Measurements from ENCODE around the gene CSNK1G3.
"Not testable (repeated sequence)": the region's sequence is repeated elsewhere in the genome, so short reads cannot be mapped to it uniquely, and the experiment has no call there.

The CSNK1G3 gene

GRCh38 chr5:123511648-123512605, at the start of gene CSNK1G3:
Gene CSNK1G3 (plus strand): TSS chr5:123512177. CDS start chr5:123545664, 33,487 bp downstream.
- DNase-seq (ENCODE audit: low read depth) = peak; percentile 89

DNA sequence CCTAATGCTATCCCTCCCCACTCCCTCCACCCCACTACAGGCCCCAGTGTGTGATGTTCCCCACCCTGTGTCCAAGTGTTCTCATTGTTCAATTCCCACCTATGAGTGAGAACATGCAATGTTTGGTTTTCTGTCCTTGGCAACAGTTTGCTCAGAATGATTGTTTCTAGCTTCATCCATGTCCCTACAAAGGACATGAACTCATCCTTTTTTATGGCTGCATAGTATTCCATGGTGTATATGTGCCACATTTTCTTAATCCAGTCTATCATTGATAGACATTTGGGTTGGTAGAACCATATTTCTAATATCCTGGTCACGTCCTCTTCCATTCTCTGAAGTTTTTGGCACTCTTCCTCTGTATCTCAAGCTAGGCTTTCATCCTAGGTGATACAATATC, 45.1 kb upstream of the CSNK1G3 start:
- DNase-seq (ENCODE audit: low read depth) = not testable (repeated sequence)

GRCh38 chr5:123471385-123471784, 40.6 kb upstream of the CSNK1G3 start:
- DNase-seq (ENCODE audit: low read depth) = no peak

DNA sequence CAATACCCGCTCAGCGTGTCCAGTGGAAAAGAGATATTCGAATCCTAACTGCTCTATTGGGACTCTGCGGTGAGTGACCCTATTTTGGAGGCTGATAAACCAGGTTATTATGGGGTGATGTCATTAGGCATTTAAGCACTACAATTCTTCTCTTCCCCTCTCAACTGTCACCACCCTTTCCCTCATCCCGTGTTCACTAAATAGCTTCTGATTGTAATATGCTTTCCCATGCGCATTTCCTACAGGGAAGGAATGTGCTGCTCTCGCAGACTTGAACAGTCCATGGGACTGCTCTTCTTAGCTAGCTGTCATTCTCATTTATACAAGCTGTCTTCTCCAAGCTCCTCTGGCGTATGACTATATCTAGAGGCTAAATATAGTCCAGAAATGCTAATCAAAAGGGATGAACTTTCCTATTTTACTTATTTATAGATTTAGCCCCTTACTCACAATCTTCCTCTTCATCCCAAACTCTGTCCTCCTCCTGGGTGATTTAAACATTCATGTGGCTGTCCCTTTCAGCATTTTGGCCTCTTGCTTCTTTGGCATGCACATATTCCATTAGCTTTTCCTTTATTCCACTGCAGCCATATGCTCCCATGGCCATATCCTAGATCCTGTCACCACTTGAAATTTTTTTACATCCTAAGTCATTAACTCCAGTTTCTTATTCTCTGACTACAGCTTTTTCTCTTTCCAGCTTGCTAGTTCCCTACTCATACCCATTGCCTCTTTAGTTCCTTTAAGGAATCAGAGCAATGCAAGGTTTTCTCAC, 39.6 kb upstream of the CSNK1G3 start:
- no peak for DNase-seq (ENCODE audit: low read depth)

DNA sequence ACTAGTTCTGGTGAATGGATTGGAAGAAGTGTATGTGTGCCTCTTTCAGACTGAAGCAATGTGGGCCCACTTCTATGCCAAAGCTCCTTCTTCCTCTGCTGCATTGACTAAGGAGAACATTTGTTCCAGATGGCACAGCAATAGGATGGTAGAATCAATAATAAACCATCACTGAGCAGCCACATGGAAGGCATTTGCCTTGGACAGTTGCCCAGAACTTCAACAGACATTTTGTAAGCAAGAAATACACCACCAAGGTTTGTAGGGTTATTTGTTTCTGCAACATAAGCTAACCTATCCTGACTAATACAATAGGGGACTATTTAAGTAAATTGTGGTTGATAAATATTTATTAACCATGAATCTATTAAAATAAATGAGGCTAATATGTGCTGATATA, 37.7 kb upstream of the CSNK1G3 start:
- no peak for DNase-seq (ENCODE audit: low read depth)

GRCh38 chr5:123476731-123477130, 35.2 kb upstream of the CSNK1G3 start:
- DNase-seq (ENCODE audit: low read depth) = no peak

GRCh38 chr5:123478546-123478945, 33.4 kb upstream of the CSNK1G3 start:
- DNase-seq (ENCODE audit: low read depth) = no peak

GRCh38 chr5:123482258-123482657, 29.7 kb upstream of the CSNK1G3 start:
- DNase-seq (ENCODE audit: low read depth) = no peak

- no peak for DNase-seq (ENCODE audit: low read depth)
These were observed 28.4 kb upstream of the CSNK1G3 start for GRCh38 chr5:123483446-123484077.

- no peak for DNase-seq (ENCODE audit: low read depth)
These were observed 26.7 kb upstream of the CSNK1G3 start for GRCh38 chr5:123485275-123485674.

- no peak for DNase-seq (ENCODE audit: low read depth)
These were observed 24.9 kb upstream of the CSNK1G3 start for GRCh38 chr5:123486951-123487655.

- DNase-seq (ENCODE audit: low read depth) = no peak
These were observed 21.0 kb upstream of the CSNK1G3 start for GRCh38 chr5:123490974-123491373.

GRCh38 chr5:123495211-123495610, 16.8 kb upstream of the CSNK1G3 start:
- not testable (repeated sequence) for DNase-seq (ENCODE audit: low read depth)

- DNase-seq (ENCODE audit: low read depth) = no peak
These were observed 15.1 kb upstream of the CSNK1G3 start for GRCh38 chr5:123496892-123497291.

GRCh38 chr5:123500471-123500870, 11.5 kb upstream of the CSNK1G3 start:
- no peak for DNase-seq (ENCODE audit: low read depth)

DNA sequence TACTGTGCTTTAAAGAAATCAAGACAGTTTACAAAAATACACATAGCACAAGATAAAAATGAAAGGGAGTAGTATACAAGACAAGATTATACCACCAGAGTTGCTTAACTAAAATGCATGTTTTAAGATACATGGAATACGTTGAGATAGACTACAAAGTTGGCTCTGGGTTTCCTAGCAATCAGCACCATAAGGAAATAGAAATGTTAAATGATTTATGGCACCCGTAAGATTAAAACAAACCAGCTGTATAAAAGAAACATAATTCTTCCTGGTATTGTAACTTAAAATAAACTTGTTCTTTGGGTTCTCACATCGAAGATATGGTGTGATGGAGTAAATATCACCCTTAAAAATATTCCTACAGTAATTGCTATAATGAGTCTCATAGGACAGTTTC, 9.9 kb upstream of the CSNK1G3 start:
- DNase-seq (ENCODE audit: low read depth) = no peak

- DNase-seq (ENCODE audit: low read depth) = no peak
These were observed 8.7 kb upstream of the CSNK1G3 start for GRCh38 chr5:123503299-123503698.

DNA sequence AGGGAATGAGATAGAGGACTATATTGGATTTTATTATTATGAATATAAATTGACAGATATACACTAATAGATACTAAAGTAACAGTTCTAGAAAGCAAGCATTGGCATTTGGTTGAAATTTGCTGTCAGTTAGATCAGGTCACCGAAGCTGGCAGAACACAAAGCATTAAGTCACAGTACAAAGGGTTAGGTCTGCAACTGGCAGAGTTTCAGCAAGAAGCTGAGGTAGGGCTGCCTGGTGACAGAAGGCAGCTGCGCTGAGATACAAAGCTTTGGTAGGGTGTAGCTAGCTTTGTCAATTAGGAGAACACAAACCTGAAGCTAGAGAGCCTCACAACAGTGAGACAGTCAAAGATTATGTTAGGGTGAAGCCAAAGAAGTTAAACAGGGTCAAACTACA, 6.3 kb upstream of the CSNK1G3 start:
- DNase-seq (ENCODE audit: low read depth) = no peak

- DNase-seq (ENCODE audit: low read depth) = no peak
These were observed 3.5 kb upstream of the CSNK1G3 start for GRCh38 chr5:123508441-123508840.

GRCh38 chr5:123511290-123511647, 708 bp upstream of the CSNK1G3 start:
- no peak for DNase-seq (ENCODE audit: low read depth)

DNA sequence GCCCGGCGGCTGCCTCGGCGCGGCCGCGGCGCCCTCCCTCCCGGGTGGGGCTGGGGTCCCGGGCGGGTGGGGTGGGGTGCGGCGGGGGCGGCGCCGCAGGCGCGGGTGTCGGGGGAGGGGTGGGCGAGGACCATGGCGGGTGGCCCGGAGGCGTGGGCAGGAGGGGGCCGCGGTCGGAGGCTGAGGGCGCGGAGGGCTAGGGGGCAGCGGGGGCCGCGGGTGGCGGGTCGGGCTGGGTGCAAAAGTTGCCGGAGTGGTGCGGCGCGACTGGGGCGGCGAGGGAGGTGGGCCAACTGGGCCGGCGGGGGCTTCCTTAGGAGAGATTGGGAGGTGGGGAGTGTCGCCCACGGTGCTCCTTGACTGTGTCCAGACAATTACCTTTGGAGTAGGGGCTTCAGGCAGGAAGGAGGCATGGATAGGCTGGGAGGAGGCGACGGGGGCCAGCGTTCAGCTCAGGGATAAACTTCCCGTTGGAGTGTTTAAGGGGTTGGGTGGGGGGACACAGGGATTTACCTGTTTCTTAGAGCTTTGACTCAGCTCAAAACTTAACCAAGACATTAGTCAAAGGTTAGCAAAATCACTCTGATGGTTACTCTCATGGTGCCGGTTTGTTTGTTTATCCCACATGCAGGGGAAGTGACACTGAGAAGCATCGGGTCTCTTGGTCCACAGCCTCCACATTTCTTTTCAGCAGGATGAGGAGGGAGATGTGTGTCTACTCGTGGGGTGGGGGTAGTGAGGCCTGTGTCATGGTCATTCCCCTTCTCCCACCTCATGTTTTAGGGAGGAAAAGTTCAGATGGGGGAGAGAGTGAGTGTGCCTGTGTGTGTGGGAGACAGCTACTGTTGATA, 859 bp downstream of the CSNK1G3 start:
- DNase-seq (ENCODE audit: low read depth) = no peak

All from GM04503 (cell line).